H1 (cell line): Measurements from ENCODE around the gene PBX1. TPM values are rescaled to one million over a fixed set of nuclear protein-coding genes. Genes with fewer than 3 reads are reported as not detected.

Experiments
- BRCA1 ChIP-seq: IDR thresholded peaks from 2 replicates; pipeline ENCODE4 v1.6.1; 2012; ENCODE audit warnings: low read depth, low read length, improper control_type of control experiment
- CBX8 ChIP-seq: fragments of 300-800, 300-1000 bp; sonication (generic); IDR thresholded peaks from 2 replicates; pipeline ENCODE4 v1.7.1; 2016; ENCODE audit warnings: low read depth, low read length, borderline replicate concordance
- polyA plus RNA-seq, 7 experiments: library from polyadenylated mRNA; depleted of rRNA in 3 of 7; stranded (reverse) in 5 of 7; unstranded in 2 of 7; fragments of >200 nt in 5 of 7; fragments of 200-250 nt in 2 of 7; gene quantifications; 1 replicate in 5 of 7; 2 replicates in 1 of 7; 4 replicates in 1 of 7; pipeline versions ENCODE4 v1.2.1 to v1.2.3, GENCODE V29; 2011 to 2013; ENCODE audit warnings: missing spikeins in 2 of 7, mixed read lengths in 2 of 7
- total RNA-seq: library from RNA; stranded (reverse); fragmentation: NEBNext Ultra II Directional; extraction: Animal tissue kit (Norgen Biotek cat#: 25700); gene quantifications from 2 replicates; pipeline ENCODE4 v1.2.1, GENCODE V29; 2021

The PBX1 gene
- total and polyA plus RNA-seq, 2 of the 8 experiments (the other 6 are each of a cell fraction or from before 2014, with no cell fraction given), result 87.4 to 124 TPM

- TF ChIP-seq CBX8, result no peak
- TF ChIP-seq BRCA1, result no peak
These were observed 78.7 kb downstream of the PBX1 start (continued) for GRCh38 chr1:164637461-164638375.
